Gastroesophageal sphincter (tissue), 4 donors: Measurements from ENCODE around the gene ARID5B. TPM values are rescaled to one million over a fixed set of nuclear protein-coding genes. Genes with fewer than 3 reads are reported as not detected.

ENCODE experiments used
- ATAC-seq: fragments of 150-250 bp; one replicate; pipeline ENCODE4 v1.9.1; 2016; ENCODE audit warnings: mild to moderate bottlenecking, moderate library complexity
- H3K27ac ChIP-seq, 4 donors: fragments of 200-600 bp; sonication (generic) in 3 of 4; 1 replicate in 3 of 4; 2 replicates in 1 of 4; pipeline ENCODE4 v1.5.1; 2016 to 2019
- H3K27me3 ChIP-seq: fragments of 200-600 bp; sonication (generic); one replicate; pipeline ENCODE4 v1.5.1; 2019
- H3K36me3 ChIP-seq, 2 donors: fragments of 200-600 bp; sonication (generic); one replicate each; pipeline ENCODE4 v1.5.1; 2019; ENCODE audit warnings: control low read depth in 1 of 2
- H3K4me1 ChIP-seq, 3 donors: fragments of 200-600 bp; sonication (generic); 1 replicate in 2 of 3; 2 replicates in 1 of 3; pipeline ENCODE4 v1.5.1; 2016 to 2019; ENCODE audit warnings: control low read depth in 2 of 3
- H3K4me3 ChIP-seq, 2 donors: fragments of 200-600 bp; sonication (generic); one replicate each; pipeline ENCODE4 v1.5.1; 2019; ENCODE audit warnings: mild to moderate bottlenecking in 1 of 2, moderate library complexity in 1 of 2
- H3K9me3 ChIP-seq, 3 donors: fragments of 200-600 bp; sonication (generic); one replicate each; pipeline ENCODE4 v1.5.1; 2017 to 2019; ENCODE audit warnings: control low read depth in 2 of 3
- EP300 ChIP-seq: sonication (generic); formaldehyde crosslinking; IDR thresholded peaks from one replicate; pipeline ENCODE4 v1.6.1; 2017; ENCODE audit warnings: antibody characterized with exemption, mild to moderate bottlenecking
- POLR2A ChIP-seq, 2 donors: fragments of 450-650 bp; IDR thresholded peaks; one replicate each; pipeline ENCODE4 v1.6.1; 2017; ENCODE audit warnings: antibody characterized with exemption in 2 of 2, mild to moderate bottlenecking in 2 of 2, moderate library complexity in 1 of 2
- POLR2AphosphoS5 ChIP-seq: sonication (generic); formaldehyde crosslinking; IDR thresholded peaks from one replicate; pipeline ENCODE4 v1.6.1; 2017; ENCODE audit warnings: antibody characterized with exemption
- WGBS, 2 donors: methylation state at CpG; one replicate each; pipeline ENCODE4 v1.1.5; 2018; ENCODE audit warnings: low coverage in 1 of 2; 5-methylcytosine and 5-hydroxymethylcytosine counted together
- total RNA-seq, 4 donors: library from RNA; depleted of rRNA; stranded (reverse); fragments of >200 nt; gene quantifications; one replicate each; pipeline ENCODE4 v1.1.0, GENCODE V29; 2016
- TF ChIP-seq, protein P1 (sequence below), 4 experiments: fragments of 200-600 bp in 2 of 4; fragments of 450-650 bp in 2 of 4; sonication (generic) in 1 of 4; IDR thresholded peaks; one replicate each; pipeline ENCODE4 v1.5.1; 2017 to 2019; ENCODE audit warnings: antibody characterized with exemption in 4 of 4, mild to moderate bottlenecking in 2 of 4, moderate library complexity in 2 of 4

ARID5B gene
- total RNA-seq, 4 donors from 2014 or later: 34.7 to 81.4 (median 62.5) TPM

DNA sequence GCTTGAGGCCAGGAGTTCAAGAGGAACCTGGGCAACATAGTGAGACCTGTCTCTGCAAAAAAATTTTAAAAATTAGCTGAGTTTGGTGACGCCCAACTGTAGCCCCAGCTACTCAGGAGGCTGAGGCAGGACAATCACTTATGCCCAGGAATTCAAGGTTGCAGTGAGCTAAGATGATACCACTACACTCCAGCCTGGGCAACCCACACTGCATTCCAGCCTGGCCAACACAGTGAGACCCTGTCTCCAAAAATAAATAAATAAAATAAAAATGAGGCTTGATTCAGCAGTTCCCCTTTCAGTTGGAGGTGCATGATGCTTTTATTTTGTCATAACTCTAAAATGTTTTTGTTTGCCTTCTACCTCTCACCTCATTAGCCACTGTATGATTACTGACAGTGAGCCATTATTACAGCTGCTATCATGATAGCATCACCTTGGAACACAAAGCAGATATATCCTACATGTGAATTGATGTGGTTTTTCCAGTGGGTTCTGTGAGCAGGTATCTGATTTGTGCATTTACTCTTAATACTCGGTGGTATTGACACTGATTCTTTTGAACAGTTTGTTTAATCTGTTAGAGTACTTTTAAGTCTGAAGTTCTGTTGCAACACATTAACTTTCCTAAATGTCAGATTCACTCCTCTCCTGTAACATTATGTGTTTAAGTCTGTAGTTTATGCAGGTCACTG lies 49.1 kb downstream of the ARID5B start:
- Histone ChIP-seq H3K27me3 (no peaks in the 10 kb centered on the region), H3K9me3 (no peaks in the 10 kb centered on the region), H3K4me3 (no peak overlapping the region), H3K36me3 (no peaks in the 10 kb centered on the region), H3K4me1 (peaks cover 0 to 11% (median 0%) of the 10 kb centered on the region in 3 donors), H3K27ac (no peak overlapping the region)
- 67 to 83% methylated on average over 1 to 2 of the region's 2 CpGs for WGBS, 2 donors
- ATAC-seq: no peak
- TF ChIP-seq EP300: no peak
- TF ChIP-seq POLR2A (IDR thresholded peaks at IDR 0.05): no peak
- TF ChIP-seq, protein P1, sequence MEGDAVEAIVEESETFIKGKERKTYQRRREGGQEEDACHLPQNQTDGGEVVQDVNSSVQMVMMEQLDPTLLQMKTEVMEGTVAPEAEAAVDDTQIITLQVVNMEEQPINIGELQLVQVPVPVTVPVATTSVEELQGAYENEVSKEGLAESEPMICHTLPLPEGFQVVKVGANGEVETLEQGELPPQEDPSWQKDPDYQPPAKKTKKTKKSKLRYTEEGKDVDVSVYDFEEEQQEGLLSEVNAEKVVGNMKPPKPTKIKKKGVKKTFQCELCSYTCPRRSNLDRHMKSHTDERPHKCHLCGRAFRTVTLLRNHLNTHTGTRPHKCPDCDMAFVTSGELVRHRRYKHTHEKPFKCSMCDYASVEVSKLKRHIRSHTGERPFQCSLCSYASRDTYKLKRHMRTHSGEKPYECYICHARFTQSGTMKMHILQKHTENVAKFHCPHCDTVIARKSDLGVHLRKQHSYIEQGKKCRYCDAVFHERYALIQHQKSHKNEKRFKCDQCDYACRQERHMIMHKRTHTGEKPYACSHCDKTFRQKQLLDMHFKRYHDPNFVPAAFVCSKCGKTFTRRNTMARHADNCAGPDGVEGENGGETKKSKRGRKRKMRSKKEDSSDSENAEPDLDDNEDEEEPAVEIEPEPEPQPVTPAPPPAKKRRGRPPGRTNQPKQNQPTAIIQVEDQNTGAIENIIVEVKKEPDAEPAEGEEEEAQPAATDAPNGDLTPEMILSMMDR (IDR thresholded peaks at IDR 0.05): no peak
- TF ChIP-seq POLR2AphosphoS5: no peak

DNA sequence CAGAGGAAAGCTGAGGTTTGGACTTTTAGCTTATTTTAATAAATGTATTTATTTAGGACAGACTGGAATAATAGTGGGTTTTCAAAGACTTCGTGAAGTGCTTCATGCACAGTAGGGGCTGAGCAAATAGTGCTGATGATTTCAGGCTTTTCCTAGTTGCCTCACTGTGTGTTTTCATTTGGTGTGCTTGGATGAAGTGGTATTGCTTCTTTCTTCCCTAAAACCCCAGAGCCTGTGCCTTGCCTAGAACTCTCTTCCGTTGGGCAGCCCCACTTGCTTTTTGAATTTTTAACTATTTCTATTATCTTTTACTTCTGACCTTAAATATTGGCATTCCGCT lies 49.6 kb downstream of the ARID5B start:
- Histone ChIP-seq H3K27ac (no peak overlapping the region), H3K27me3 (no peaks in the 10 kb centered on the region), H3K9me3 (no peaks in the 10 kb centered on the region), H3K36me3 (no peaks in the 10 kb centered on the region), H3K4me3 (no peak overlapping the region), H3K4me1 (peaks cover 0 to 11% (median 0%) of the 10 kb centered on the region in 3 donors)
- WGBS, 2 donors: 69 to 87% methylated on average over 3 of the region's 3 CpGs
- no peak for TF ChIP-seq POLR2A (IDR thresholded peaks at IDR 0.05)
- TF ChIP-seq EP300: no peak
- TF ChIP-seq POLR2AphosphoS5: no peak
- no peak for ATAC-seq

DNA sequence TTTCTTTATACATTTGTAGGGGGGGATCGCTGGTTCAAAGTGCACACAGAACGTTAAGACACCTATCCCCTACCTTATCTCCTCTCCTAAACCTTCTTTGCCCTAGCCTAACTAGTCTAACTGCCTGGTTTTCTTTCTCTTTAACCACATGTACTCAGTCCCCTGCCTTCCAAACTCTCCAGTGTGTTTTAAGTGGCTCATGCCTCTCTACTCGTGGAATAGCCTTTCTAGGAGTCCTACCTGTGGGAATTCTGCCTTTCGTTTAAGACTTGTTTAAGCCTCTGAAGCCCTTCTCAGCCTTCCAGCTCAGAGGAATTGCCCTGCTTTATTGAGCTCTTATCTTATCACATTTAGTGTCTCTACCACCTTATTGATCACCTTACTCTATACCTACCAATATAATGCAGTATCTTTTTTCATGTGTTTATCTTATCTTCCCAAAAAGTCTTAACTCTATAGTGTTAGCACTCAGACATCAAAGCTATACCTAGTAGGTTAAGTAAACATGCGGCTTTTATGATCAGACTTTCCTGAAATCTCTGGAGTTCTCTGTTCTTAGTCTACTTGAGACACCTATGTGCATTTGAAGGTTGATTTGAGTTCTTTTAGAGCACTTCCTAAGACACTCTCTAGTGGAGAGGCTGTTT lies 50.7 kb downstream of the ARID5B start:
- ATAC-seq: no peak

DNA sequence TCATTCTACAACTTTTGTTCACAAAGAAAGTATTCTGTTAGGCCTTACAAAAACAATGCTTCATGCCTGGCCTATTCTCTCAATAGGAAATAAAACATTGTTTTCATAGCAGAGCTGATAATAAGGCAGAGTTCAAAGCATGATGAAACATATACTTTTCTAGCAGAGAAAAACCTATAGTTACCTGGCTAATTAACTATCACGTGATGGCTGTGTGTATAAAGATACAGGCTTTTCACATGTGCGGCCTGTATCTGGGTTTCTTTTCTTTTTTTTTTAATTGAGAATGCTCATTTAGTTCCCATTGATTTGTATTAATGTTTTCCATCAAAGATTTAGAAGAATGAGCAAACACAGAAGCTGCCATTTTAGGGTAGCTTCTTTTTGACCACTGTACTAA lies 51.7 kb downstream of the ARID5B start:
- TF ChIP-seq, protein P1 (IDR thresholded peaks at IDR 0.05): no peak
- TF ChIP-seq POLR2A (IDR thresholded peaks at IDR 0.05): no peak
- no peak for TF ChIP-seq EP300
- no peak for TF ChIP-seq POLR2AphosphoS5

More for the DNA sequence above, 50.7 kb downstream of the ARID5B start:
- H3K27me3 ChIP-seq: no peaks in the 10 kb centered on the region
- H3K36me3 ChIP-seq: no peaks in the 10 kb centered on the region
- no peak overlapping the region for H3K27ac ChIP-seq
- TF ChIP-seq, protein P1 (IDR thresholded peaks at IDR 0.05): no peak
- no peak for TF ChIP-seq EP300
- no peak for TF ChIP-seq POLR2A (IDR thresholded peaks at IDR 0.05)
- no peak for TF ChIP-seq POLR2AphosphoS5
- H3K4me3 ChIP-seq: no peak overlapping the region
- H3K9me3 ChIP-seq: no peaks in the 10 kb centered on the region
- peaks cover 0 to 11% (median 0%) of the 10 kb centered on the region in 3 donors for H3K4me1 ChIP-seq
- WGBS, 2 donors: 81 to 96% methylated on average over 3 to 5 of the region's 5 CpGs

DNA sequence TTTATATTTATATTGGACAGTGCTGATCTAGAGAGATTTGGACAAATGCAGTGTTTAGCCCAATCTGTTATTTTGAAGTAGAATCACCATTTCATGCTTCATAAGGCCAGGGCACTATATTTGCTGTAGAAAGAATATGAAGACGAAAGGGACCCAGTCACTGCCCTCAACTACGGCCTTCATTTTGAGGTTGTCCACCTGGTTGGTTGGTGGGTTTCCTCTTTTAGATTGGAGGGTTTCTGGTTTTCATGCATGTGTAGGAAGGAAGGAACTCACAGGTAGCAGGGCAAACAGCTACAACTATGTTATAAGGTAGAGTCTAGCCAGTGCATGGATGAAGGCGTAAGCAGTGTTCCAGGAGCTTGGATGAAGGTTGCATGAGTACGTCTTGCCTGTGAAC lies 56.3 kb downstream of the ARID5B start:
- Histone ChIP-seq H3K36me3 (no peaks in the 10 kb centered on the region), H3K27me3 (no peaks in the 10 kb centered on the region), H3K9me3 (no peaks in the 10 kb centered on the region), H3K4me3 (no peak overlapping the region), H3K27ac (no peak overlapping the region), H3K4me1 (peaks cover 0 to 9% (median 0%) of the 10 kb centered on the region in 3 donors)
- ATAC-seq: no peak
- WGBS, 2 donors: 88 to 94% methylated on average over 4 of the region's 4 CpGs
- TF ChIP-seq, protein P1 (IDR thresholded peaks at IDR 0.05): no peak
- TF ChIP-seq EP300 (no peak), POLR2AphosphoS5 (no peak), POLR2A (IDR thresholded peaks at IDR 0.05) (no peak)

More for the DNA sequence above, 51.7 kb downstream of the ARID5B start:
- no peak overlapping the region for H3K27ac ChIP-seq
- 92 to 94% methylated on average over 2 of the region's 2 CpGs for WGBS, 2 donors
- H3K36me3 ChIP-seq: no peaks in the 10 kb centered on the region
- no peak overlapping the region for H3K4me3 ChIP-seq
- no peak for ATAC-seq
- no peaks in the 10 kb centered on the region for H3K9me3 ChIP-seq
- H3K4me1 ChIP-seq: peaks cover 0 to 11% (median 0%) of the 10 kb centered on the region in 3 donors
- H3K27me3 ChIP-seq: no peaks in the 10 kb centered on the region
